SK-N-SH (cell line): Measurements from ENCODE around the gene ATXN7.

Source experiments
- CTCF ChIP-seq: fragments of 200-600 bp; sonication (generic); IDR thresholded peaks from 2 replicates; pipeline ENCODE4 v1.6.1; 2017; ENCODE audit warnings: antibody characterized with exemption, mild to moderate bottlenecking, moderate library complexity
- ELF1 ChIP-seq: IDR thresholded peaks from 2 replicates; pipeline ENCODE4 v1.4.0; 2012
- EZH2phosphoT487 ChIP-seq: fragments of 200-600 bp; sonication (generic); IDR thresholded peaks from 2 replicates; pipeline ENCODE4 v1.6.1; 2017; ENCODE audit warnings: low read depth, mixed run types, mild to moderate bottlenecking, antibody characterized with exemption, moderate library complexity, borderline replicate concordance
- GABPA ChIP-seq: IDR thresholded peaks from 2 replicates; pipeline ENCODE4 v1.4.0; 2012; ENCODE audit warnings: low read depth, mild to moderate bottlenecking
- GATA2 ChIP-seq: sonication (generic); formaldehyde crosslinking; IDR thresholded peaks from 2 replicates; pipeline ENCODE4 v1.5.0; 2020; ENCODE audit warnings: mild to moderate bottlenecking, missing genetic modification reagents
- MEF2A ChIP-seq: IDR thresholded peaks from 2 replicates; pipeline ENCODE4 v1.4.0; 2012; ENCODE audit warnings: low read depth, borderline replicate concordance
- MXI1 ChIP-seq: IDR thresholded peaks from 2 replicates; pipeline ENCODE4 v1.6.1; 2012; ENCODE audit warnings: mild to moderate bottlenecking, low read depth, low read length, improper control_type of control experiment
- RAD21 ChIP-seq: IDR thresholded peaks from 2 replicates; pipeline ENCODE4 v1.6.1; 2012; ENCODE audit warnings: mild to moderate bottlenecking, low read length
- SIN3A ChIP-seq: IDR thresholded peaks from 2 replicates; pipeline ENCODE4 v1.6.1; 2012; ENCODE audit warnings: low read depth, mild to moderate bottlenecking, low read length, moderate library complexity, borderline replicate concordance
- SMC3 ChIP-seq: IDR thresholded peaks from 2 replicates; pipeline ENCODE4 v1.6.1; 2012; ENCODE audit warnings: low read depth, low read length, improper control_type of control experiment

DNA sequence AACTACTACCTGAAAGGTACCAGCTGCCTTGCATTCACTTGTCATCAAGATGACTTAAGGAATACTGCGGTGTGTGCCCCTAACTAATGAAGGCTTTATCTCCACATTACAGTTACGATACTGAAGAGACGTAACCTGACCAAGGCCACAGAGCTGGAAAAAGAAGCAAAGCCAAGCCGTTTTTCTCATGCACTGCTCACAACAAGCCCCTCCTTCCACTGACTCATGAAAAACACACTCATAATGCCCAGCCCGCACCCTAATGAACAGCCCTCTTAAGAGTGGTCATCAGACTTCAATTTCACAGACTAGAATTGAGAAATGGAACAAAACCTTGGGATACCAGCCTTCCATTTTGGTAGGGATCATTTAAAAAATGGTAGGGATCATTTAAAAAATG, 148.0 kb downstream of the ATXN7 start:
- no peak for TF ChIP-seq MEF2A
- TF ChIP-seq GABPA: no peak
- TF ChIP-seq CTCF: no peak
- TF ChIP-seq GATA2: no peak
- no peak for TF ChIP-seq ELF1
- TF ChIP-seq EZH2phosphoT487: no peak
- no peak for TF ChIP-seq SIN3A
- TF ChIP-seq RAD21: no peak
- no peak for TF ChIP-seq SMC3
- TF ChIP-seq MXI1: no peak
